ENCODE results near the gene RAMACL. TPM values are rescaled to one million over a fixed set of nuclear protein-coding genes. Genes with fewer than 3 reads are reported as not detected.

The RAMACL gene
- total RNA-seq, 1 experiment from 2014 or later = 0.15 TPM

- POLR2A ChIA-PET = no interaction called here
- Histone ChIP-seq H3K27ac (ENCODE audit: low read depth, low read length) (no peak overlapping the region), H4K20me1 (ENCODE audit: insufficient read depth) (no peaks in the 10 kb centered on the region), H3K4me2 (ENCODE audit: low read length) (no peak overlapping the region), H3K79me2 (ENCODE audit: insufficient read depth, low read length) (no peaks in the 10 kb centered on the region), H2AFZ (ENCODE audit: low read depth, low read length, poor library complexity, severe bottlenecking) (no peak overlapping the region), H3K9ac (ENCODE audit: low read length) (no peak overlapping the region), H3K4me1 (ENCODE audit: control insufficient read depth in 1 of 2, insufficient read depth in 2 of 2, low read length in 2 of 2) (no peaks in the 10 kb centered on the region), H3K27me3 (ENCODE audit: insufficient read depth, low read length) (no peaks in the 10 kb centered on the region), H3K9me3 (ENCODE audit: control insufficient read depth in 1 of 2, insufficient read depth in 1 of 2, low read depth in 1 of 2, low read length in 2 of 2) (no peaks in the 10 kb centered on the region), H3K4me3 (replicated peaks in 1 of 2; ENCODE audit: low read depth in 1 of 2, low read length in 2 of 2) (no peak overlapping the region), H3K9me2 (ENCODE audit: insufficient read depth) (no peaks in the 10 kb centered on the region), H3K36me3 (ENCODE audit: control insufficient read depth in 1 of 2, insufficient read depth in 2 of 2, low read length in 2 of 2) (no peaks in the 10 kb centered on the region)
- BruUV-seq (replicated peaks) = no TSS peak
- CTCF ChIA-PET = no interaction called here
- intact Hi-C loops (cut with micrococcal nuclease) = no loop called here
- TF ChIP-seq EZH2 (IDR thresholded peaks at IDR 0.05) = no peak
- TF ChIP-seq SRF (IDR thresholded peaks at IDR 0.05; ENCODE audit: low read depth) = no peak
- TF ChIP-seq EZH2phosphoT487 (IDR thresholded peaks at IDR 0.05; ENCODE audit: borderline replicate concordance) = no peak
- TF ChIP-seq, protein P1, sequence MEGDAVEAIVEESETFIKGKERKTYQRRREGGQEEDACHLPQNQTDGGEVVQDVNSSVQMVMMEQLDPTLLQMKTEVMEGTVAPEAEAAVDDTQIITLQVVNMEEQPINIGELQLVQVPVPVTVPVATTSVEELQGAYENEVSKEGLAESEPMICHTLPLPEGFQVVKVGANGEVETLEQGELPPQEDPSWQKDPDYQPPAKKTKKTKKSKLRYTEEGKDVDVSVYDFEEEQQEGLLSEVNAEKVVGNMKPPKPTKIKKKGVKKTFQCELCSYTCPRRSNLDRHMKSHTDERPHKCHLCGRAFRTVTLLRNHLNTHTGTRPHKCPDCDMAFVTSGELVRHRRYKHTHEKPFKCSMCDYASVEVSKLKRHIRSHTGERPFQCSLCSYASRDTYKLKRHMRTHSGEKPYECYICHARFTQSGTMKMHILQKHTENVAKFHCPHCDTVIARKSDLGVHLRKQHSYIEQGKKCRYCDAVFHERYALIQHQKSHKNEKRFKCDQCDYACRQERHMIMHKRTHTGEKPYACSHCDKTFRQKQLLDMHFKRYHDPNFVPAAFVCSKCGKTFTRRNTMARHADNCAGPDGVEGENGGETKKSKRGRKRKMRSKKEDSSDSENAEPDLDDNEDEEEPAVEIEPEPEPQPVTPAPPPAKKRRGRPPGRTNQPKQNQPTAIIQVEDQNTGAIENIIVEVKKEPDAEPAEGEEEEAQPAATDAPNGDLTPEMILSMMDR (IDR thresholded peaks at IDR 0.05 in 2 of 3, conservative IDR thresholded peaks at IDR 0.05 in 1 of 3; ENCODE audit: borderline replicate concordance in 1 of 3, insufficient read depth in 1 of 3, low read depth in 2 of 3, low read length in 2 of 3) = no peak
- TF ChIP-seq CEBPB (IDR thresholded peaks at IDR 0.05; ENCODE audit: low read depth) = no peak
- TF ChIP-seq, protein P2, sequence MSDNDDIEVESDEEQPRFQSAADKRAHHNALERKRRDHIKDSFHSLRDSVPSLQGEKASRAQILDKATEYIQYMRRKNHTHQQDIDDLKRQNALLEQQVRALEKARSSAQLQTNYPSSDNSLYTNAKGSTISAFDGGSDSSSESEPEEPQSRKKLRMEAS (IDR thresholded peaks at IDR 0.05) = no peak
- TF ChIP-seq CBX3 (IDR thresholded peaks at IDR 0.05; ENCODE audit: low read depth) = no peak
- DNase-seq (ENCODE audit: low read depth, low spot score) (no peak), ATAC-seq (no peak)
- RAD21 ChIA-PET (ENCODE audit: low non-redundant PET in 1 of 2, low total read pairs in 2 of 2, uncharacterized antibody in 2 of 2, unreplicated experiment in 2 of 2) = no interaction called here
These were observed 11.3 kb downstream of the RAMACL start for GRCh38 chr6:166575205-166575604.

DNA sequence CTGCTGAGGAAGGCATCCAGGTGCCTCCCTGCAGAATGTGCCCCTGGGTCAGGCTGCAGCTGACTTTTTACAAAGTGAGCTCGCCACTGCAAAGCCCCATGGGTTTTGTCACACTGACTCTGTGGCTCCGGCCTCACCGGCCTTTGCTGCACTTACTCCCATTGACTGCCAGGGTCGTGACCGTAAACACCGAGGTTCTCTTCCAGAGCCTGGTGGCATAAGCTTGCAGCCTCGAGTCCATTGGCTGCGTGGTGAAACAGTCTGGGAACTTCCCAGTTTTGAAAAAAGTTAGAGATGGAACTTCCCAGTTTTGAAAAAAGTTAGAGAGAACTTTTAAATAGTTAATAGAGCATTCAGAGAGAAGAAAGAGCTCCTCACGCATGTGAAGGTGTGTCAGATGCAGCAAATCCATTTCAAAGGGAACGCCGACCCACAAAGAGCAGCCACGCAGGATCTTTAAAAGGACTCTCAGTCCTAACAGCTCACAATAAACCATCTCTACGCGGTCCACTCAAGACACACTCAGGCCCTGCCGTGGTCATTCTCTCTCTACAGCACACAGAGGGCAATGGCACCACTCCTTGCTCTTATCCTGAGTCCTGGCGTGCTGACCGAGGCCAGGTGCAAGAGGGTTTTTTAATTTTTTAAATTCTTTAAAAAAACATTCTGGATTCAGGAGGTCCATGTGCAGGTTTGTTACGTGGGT is 12.8 kb downstream of the RAMACL start:
- intact Hi-C loops (cut with micrococcal nuclease) = no loop called here
- Histone ChIP-seq H3K9ac (ENCODE audit: low read length) (no peak overlapping the region), H3K9me3 (ENCODE audit: control insufficient read depth in 1 of 2, insufficient read depth in 1 of 2, low read depth in 1 of 2, low read length in 2 of 2) (no peaks in the 10 kb centered on the region), H4K20me1 (ENCODE audit: insufficient read depth) (no peaks in the 10 kb centered on the region), H3K27me3 (ENCODE audit: insufficient read depth, low read length) (no peaks in the 10 kb centered on the region), H3K9me2 (ENCODE audit: insufficient read depth) (no peaks in the 10 kb centered on the region), H3K4me1 (ENCODE audit: control insufficient read depth in 1 of 2, insufficient read depth in 2 of 2, low read length in 2 of 2) (no peaks in the 10 kb centered on the region), H3K4me3 (replicated peaks in 1 of 2; ENCODE audit: low read depth in 1 of 2, low read length in 2 of 2) (no peak overlapping the region), H3K36me3 (ENCODE audit: control insufficient read depth in 1 of 2, insufficient read depth in 2 of 2, low read length in 2 of 2) (no peaks in the 10 kb centered on the region), H3K27ac (ENCODE audit: low read depth, low read length) (no peak overlapping the region), H3K4me2 (ENCODE audit: low read length) (no peak overlapping the region), H2AFZ (ENCODE audit: low read depth, low read length, poor library complexity, severe bottlenecking) (no peak overlapping the region), H3K79me2 (ENCODE audit: insufficient read depth, low read length) (no peaks in the 10 kb centered on the region)
- no TSS peak for BruUV-seq (replicated peaks)
- no peak for DNase-seq (ENCODE audit: low read depth, low spot score)
- TF ChIP-seq TCF7L2 (IDR thresholded peaks at IDR 0.05; ENCODE audit: borderline replicate concordance, extremely low read depth, insufficient read depth, insufficient read length) (no peak), EZH2 (IDR thresholded peaks at IDR 0.05) (no peak), ZFX (IDR thresholded peaks at IDR 0.05) (no peak), SRF (IDR thresholded peaks at IDR 0.05; ENCODE audit: low read depth) (no peak), CEBPB (IDR thresholded peaks at IDR 0.05; ENCODE audit: low read depth) (no peak), RAD21 (IDR thresholded peaks at IDR 0.05; ENCODE audit: low read depth) (no peak)
- TF ChIP-seq, protein P1 (IDR thresholded peaks at IDR 0.05 in 2 of 3, conservative IDR thresholded peaks at IDR 0.05 in 1 of 3; ENCODE audit: borderline replicate concordance in 1 of 3, insufficient read depth in 1 of 3, low read depth in 2 of 3, low read length in 2 of 3) = no peak
- CTCF ChIA-PET = no interaction called here
- RAD21 ChIA-PET (ENCODE audit: low non-redundant PET in 1 of 2, low total read pairs in 2 of 2, uncharacterized antibody in 2 of 2, unreplicated experiment in 2 of 2) = no interaction called here
- POLR2A ChIA-PET = no interaction called here
- ATAC-seq = no peak

All from HCT116 (cell line).